ENCODE results near the gene ARHGAP44. TPM values are rescaled to one million over a fixed set of nuclear protein-coding genes. Genes with fewer than 3 reads are reported as not detected.

Gene ARHGAP44
- total and polyA plus RNA-seq, 2 of the 13 experiments (the other 11 are each of a cell fraction or from before 2014, with no cell fraction given), result 0.79 to 3.1 TPM

- TF ChIP-seq KDM5B (CRISPR knock-in tag; IDR thresholded peaks at IDR 0.05; ENCODE audit: borderline replicate concordance) (no peak), ZNF605 (CRISPR knock-in tag; IDR thresholded peaks at IDR 0.05) (no peak), FIP1L1 (IDR thresholded peaks at IDR 0.05; ENCODE audit: borderline replicate concordance, insufficient read depth, low read depth, low read length) (no peak), CEBPB (IDR thresholded peaks at IDR 0.05; ENCODE audit: borderline replicate concordance, low read depth, low read length) (no peak), TBP (CRISPR knock-in tag; IDR thresholded peaks at IDR 0.05) (no peak)
These were observed 169.5 kb downstream of the ARHGAP44 start (continued) for GRCh38 chr17:12958786-12959185.

- Histone ChIP-seq H3K27ac (ENCODE audit: extremely low read length, insufficient read depth, low read length) (no peak overlapping the region), H3K9ac (ENCODE audit: insufficient read depth, low read depth, low read length) (no peak overlapping the region), H3K9me3 (ENCODE audit: low read length) (peaks cover 8% of the 10 kb centered on the region; the same call in 1 of the 2 replicates), H4K20me1 (ENCODE audit: insufficient read depth, low read length) (no peaks in the 10 kb centered on the region), H3K4me2 (ENCODE audit: low read depth, low read length) (no peak overlapping the region), H3K4me1 (ENCODE audit: insufficient read depth, low read length) (no peaks in the 10 kb centered on the region), H3K27me3 (ENCODE audit: control insufficient read depth in 1 of 2, insufficient read depth in 2 of 2, low read length in 2 of 2) (no peaks in the 10 kb centered on the region), H3K79me2 (ENCODE audit: insufficient read depth, low read length) (no peaks in the 10 kb centered on the region), H3K36me3 (replicated peaks in 1 of 2; ENCODE audit: control insufficient read depth in 1 of 2, insufficient read depth in 2 of 2, low read length in 2 of 2) (no peaks in the 10 kb centered on the region), H3K4me3 (replicated peaks in 1 of 3; ENCODE audit: insufficient read depth in 1 of 3, low read depth in 2 of 3, low read length in 3 of 3) (no peak overlapping the region), H2AFZ (ENCODE audit: low read length) (no peak overlapping the region)
- 68% methylated on average over 8 of the region's 8 CpGs for WGBS (ENCODE audit: low lambda C conversion rate)
- intact Hi-C loops (cut with micrococcal nuclease; ENCODE audit: unreplicated experiment), result no loop called here
- FAIRE-seq, result no peak
- ATAC-seq, result no peak
- POLR2A ChIA-PET, result no interaction called here
- DNase-seq (ENCODE audit: low spot score), result no peak
- TF ChIP-seq ZBTB20 (CRISPR knock-in tag; IDR thresholded peaks at IDR 0.05; ENCODE audit: borderline replicate concordance, low read depth) (no peak), RFX5 (IDR thresholded peaks at IDR 0.05; ENCODE audit: low read depth, low read length) (no peak), HOXA5 (CRISPR knock-in tag; IDR thresholded peaks at IDR 0.05) (no peak), MIER2 (CRISPR knock-in tag; IDR thresholded peaks at IDR 0.05) (no peak), ZNF780A (CRISPR knock-in tag; IDR thresholded peaks at IDR 0.05) (no peak), SNAI1 (CRISPR knock-in tag; IDR thresholded peaks at IDR 0.05; ENCODE audit: borderline replicate concordance) (no peak), LRRFIP1 (CRISPR knock-in tag; conservative IDR thresholded peaks at IDR 0.05) (no peak), ZNF747 (CRISPR knock-in tag; IDR thresholded peaks at IDR 0.05; ENCODE audit: borderline replicate concordance) (no peak), POLR2AphosphoS2 (IDR thresholded peaks at IDR 0.05; ENCODE audit: low read depth, low read length) (no peak), ARNT (IDR thresholded peaks at IDR 0.05) (no peak), ZNF282 (IDR thresholded peaks at IDR 0.05; ENCODE audit: partially characterized antibody) (no peak), PBX2 (CRISPR knock-in tag; IDR thresholded peaks at IDR 0.05) (no peak), SKI (IDR thresholded peaks at IDR 0.05; ENCODE audit: partially characterized antibody) (no peak), SRSF9 (IDR thresholded peaks at IDR 0.05; ENCODE audit: borderline replicate concordance, insufficient read depth, low read depth, low read length, poor library complexity, severe bottlenecking) (no peak), THYN1 (CRISPR knock-in tag; IDR thresholded peaks at IDR 0.05; ENCODE audit: borderline replicate concordance, low read depth) (no peak), ZNF569 (CRISPR knock-in tag; IDR thresholded peaks at IDR 0.05; ENCODE audit: borderline replicate concordance) (no peak), ETV6 (CRISPR knock-in tag; conservative IDR thresholded peaks at IDR 0.05) (no peak), ZNF7 (CRISPR knock-in tag; IDR thresholded peaks at IDR 0.05) (no peak), SIX1 (CRISPR knock-in tag; IDR thresholded peaks at IDR 0.05; ENCODE audit: borderline replicate concordance) (no peak)
- in situ Hi-C loops (cut with HindIII; ENCODE audit: extremely low pct_ligation_motif_present, low pct_unique_long_range_greater_than_20kb), result no loop called here
- CTCF ChIA-PET (ENCODE audit: low intra/inter-chr PET ratio, low total read pairs), result no interaction called here
- no TSS peak for BruUV-seq (replicated peaks)
These were observed 170.1 kb downstream of the ARHGAP44 start for GRCh38 chr17:12959441-12959840.

Measured in HepG2 (cell line).